ENCODE results near the gene ABCA8.

Gene ABCA8

DNA sequence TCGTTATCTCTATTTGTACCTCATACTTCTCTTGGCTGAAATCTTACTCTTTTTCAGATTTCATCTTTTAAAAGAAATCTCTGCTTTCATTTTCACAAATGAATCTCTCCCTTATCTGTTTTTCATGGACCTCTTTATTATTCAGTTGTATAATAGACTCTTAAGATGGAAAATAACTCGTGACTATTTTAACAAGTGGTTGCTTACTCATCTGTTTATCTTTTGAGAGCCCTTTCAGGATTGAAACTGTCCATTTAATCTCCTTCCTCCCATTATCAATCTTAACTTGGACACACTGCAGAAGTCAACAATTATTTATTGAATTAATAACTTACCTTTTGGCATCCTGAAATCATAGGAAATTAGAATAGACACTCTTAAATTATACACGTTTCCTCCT, 68.8 kb downstream of the ABCA8 start:
- no peak for TF ChIP-seq CTCF (IDR thresholded peaks at IDR 0.05; ENCODE audit: low read length, missing control alignments)
- DNase-seq (ENCODE audit: low read depth) = no peak
- no peak overlapping the region for H3K4me3 ChIP-seq (replicated peaks; ENCODE audit: low read depth, low read length)

GRCh38 chr17:68884888-68885287, 70.3 kb downstream of the ABCA8 start:
- DNase-seq (ENCODE audit: low read depth) = no peak
- no peak for TF ChIP-seq CTCF (IDR thresholded peaks at IDR 0.05; ENCODE audit: low read length, missing control alignments)

GRCh38 chr17:68878226-68878885, 76.8 kb downstream of the ABCA8 start:
- DNase-seq (ENCODE audit: low read depth) = no peak
- TF ChIP-seq CTCF (IDR thresholded peaks at IDR 0.05; ENCODE audit: low read length, missing control alignments) = no peak
- no peak overlapping the region for H3K4me3 ChIP-seq (replicated peaks; ENCODE audit: low read depth, low read length)

More at GRCh38 chr17:68884888-68885287, 70.3 kb downstream of the ABCA8 start:
- H3K4me3 ChIP-seq (replicated peaks; ENCODE audit: low read depth, low read length) = no peak overlapping the region

DNA sequence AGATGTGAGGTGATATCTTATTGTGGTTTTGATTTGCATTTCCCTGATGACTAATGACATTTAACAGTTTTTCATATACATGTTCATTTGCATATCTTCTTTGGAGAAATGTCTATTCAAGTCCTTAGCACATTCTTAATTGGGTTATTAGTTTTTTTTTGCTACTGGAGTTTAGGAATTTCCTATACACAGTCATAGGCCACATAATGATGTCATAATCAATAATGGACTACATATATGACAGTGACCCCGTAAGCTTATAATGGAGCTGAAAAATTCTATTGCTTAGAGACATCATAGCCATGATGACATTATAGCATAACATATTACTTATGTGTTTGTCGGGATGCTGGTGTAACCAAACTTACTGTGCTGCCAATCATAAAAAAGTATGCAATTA, 83.7 kb downstream of the ABCA8 start:
- no peak for TF ChIP-seq CTCF (IDR thresholded peaks at IDR 0.05; ENCODE audit: low read length, missing control alignments)

GRCh38 chr17:68870976-68871375, 84.2 kb downstream of the ABCA8 start:
- H3K4me3 ChIP-seq (replicated peaks; ENCODE audit: low read depth, low read length) = no peak overlapping the region
- no peak for TF ChIP-seq CTCF (IDR thresholded peaks at IDR 0.05; ENCODE audit: low read length, missing control alignments)
- DNase-seq (ENCODE audit: low read depth) = no peak

More for the DNA sequence above, 83.7 kb downstream of the ABCA8 start:
- H3K4me3 ChIP-seq (replicated peaks; ENCODE audit: low read depth, low read length) = no peak overlapping the region
- DNase-seq (ENCODE audit: low read depth) = no peak

- H3K4me3 ChIP-seq (replicated peaks; ENCODE audit: low read depth, low read length) = no peak overlapping the region
- no peak for DNase-seq (ENCODE audit: low read depth)
- TF ChIP-seq CTCF (IDR thresholded peaks at IDR 0.05; ENCODE audit: low read length, missing control alignments) = no peak
These were observed 84.9 kb downstream of the ABCA8 start for GRCh38 chr17:68870161-68870826.

DNA sequence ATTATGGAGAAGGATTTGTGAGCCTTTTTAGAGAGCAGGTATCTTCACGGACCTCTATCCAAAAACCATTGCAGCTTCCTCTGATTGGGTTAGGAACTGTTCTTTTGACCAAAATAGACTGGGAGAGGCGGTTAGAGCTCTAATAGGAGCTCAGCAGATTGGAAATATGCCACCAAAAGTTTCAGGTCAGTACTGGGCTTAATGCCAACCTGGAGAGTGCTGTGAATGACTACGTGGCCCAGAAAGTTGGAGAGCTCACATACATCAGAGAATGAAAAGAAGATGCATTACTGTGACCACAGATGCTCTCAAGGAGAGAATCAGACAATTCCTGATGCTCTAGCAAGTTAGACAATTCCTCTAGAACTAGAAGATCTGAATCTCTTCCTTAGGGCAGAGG, 86.5 kb downstream of the ABCA8 start:
- TF ChIP-seq CTCF (IDR thresholded peaks at IDR 0.05; ENCODE audit: low read length, missing control alignments) = no peak
- peak; percentile 58 for DNase-seq (ENCODE audit: low read depth)
- H3K4me3 ChIP-seq (replicated peaks; ENCODE audit: low read depth, low read length) = no peak overlapping the region

All from fibroblast of pulmonary artery (primary cell).